ENCODE data around the gene PLXNA2.
A peak's percentile ranks its signal among the peaks of the same experiment; 100 is the strongest.

The PLXNA2 gene

GRCh38 chr1:208117826-208118225 lies 126.4 kb downstream of the PLXNA2 start:
- DNase-seq (ENCODE audit: low spot score): no peak

- no peak for DNase-seq (ENCODE audit: low spot score)
Observed at GRCh38 chr1:208117409-208117808, 126.8 kb downstream of the PLXNA2 start.

- no peak for DNase-seq (ENCODE audit: low spot score)
Observed at GRCh38 chr1:208115924-208116640, 128.1 kb downstream of the PLXNA2 start.

DNA sequence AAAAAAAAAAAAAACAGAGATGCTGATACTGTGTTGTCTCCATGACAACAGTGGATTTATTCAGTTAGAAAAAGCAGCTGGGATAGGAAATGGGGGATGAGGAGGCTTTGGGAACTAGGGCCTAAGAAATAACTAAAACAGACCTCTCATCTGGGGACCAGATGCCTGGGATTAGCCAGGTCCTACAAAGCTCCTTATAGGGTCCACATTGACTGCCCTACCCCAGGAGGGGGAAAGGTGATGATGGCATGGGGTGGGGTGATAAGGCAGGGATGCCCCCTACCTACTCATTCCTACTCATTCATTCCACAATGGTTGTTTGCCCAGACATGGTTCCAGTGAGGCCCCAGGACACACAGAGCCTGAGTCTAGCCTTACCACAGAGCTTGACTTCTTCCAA lies 131.2 kb downstream of the PLXNA2 start:
- no peak for DNase-seq (ENCODE audit: low spot score)

DNA sequence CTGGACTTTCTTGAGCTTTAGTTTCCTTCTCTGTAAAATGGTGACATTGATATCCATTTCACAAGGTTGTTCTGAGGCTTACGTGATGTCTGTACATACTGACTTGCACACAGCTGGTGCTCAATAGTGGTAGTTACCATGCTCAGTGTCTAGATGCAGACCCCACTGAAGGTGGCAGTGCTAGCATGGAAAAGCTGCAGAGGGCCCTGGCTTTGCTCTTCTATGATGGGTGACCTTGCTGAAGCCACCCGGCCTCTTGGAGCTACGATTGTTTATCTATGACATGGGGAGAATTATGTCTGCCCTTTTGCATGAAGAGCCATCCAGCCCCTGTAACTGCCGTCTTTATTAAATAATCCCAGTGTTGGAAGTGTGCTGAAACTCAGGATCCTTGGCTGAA lies 131.8 kb downstream of the PLXNA2 start:
- DNase-seq (ENCODE audit: low spot score): no peak

GRCh38 chr1:208111646-208112190 lies 132.5 kb downstream of the PLXNA2 start:
- no peak for DNase-seq (ENCODE audit: low spot score)

GRCh38 chr1:208110296-208110695 lies 133.9 kb downstream of the PLXNA2 start:
- no peak for DNase-seq (ENCODE audit: low spot score)

- DNase-seq (ENCODE audit: low spot score): no peak
Observed at GRCh38 chr1:208108646-208109330, 135.4 kb downstream of the PLXNA2 start.

- no peak for DNase-seq (ENCODE audit: low spot score)
Observed at GRCh38 chr1:208108213-208108608, 136.0 kb downstream of the PLXNA2 start.

DNA sequence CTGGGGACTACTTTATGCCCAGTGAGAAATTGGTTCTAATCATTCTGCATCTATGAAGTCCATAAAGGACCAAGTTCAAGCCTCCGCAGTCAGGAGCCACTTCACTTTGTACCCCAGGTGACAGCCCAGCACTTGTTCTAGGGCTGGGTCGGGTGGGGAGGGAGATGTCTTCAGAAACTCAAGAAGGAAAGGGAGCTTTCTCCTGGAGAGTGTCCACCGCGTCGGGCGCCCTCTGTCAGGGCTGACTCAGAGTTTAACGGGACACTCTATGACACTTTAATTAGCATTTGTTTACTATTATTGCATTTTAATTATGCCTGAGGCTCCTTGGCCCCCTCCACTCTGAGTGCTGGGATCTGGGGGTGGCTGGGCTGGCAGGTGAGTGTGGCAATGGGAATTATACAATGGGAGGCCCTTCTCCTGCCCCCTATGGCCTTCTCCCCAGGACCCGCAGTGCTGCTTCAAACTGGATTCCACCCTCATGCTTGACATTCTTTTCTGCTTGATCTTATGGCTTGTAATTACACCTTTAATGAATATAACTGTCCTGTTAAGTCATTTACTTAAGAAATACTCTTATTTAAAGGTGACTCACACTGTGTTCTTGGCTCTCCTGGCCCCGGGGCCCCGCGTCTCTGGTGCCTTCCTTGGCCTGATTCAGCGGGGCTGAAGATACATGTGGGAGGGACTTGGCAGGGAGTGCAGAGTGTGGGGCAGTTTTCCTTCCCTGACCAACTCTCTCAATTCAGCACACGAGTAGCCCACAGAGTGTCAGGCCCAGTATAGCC lies 136.6 kb downstream of the PLXNA2 start:
- DNase-seq (ENCODE audit: low spot score): peak; percentile 17

- DNase-seq (ENCODE audit: low spot score): no peak
Observed at GRCh38 chr1:208106218-208106617, 138.0 kb downstream of the PLXNA2 start.

GRCh38 chr1:208105756-208106155 lies 138.4 kb downstream of the PLXNA2 start:
- DNase-seq (ENCODE audit: low spot score): no peak

DNA sequence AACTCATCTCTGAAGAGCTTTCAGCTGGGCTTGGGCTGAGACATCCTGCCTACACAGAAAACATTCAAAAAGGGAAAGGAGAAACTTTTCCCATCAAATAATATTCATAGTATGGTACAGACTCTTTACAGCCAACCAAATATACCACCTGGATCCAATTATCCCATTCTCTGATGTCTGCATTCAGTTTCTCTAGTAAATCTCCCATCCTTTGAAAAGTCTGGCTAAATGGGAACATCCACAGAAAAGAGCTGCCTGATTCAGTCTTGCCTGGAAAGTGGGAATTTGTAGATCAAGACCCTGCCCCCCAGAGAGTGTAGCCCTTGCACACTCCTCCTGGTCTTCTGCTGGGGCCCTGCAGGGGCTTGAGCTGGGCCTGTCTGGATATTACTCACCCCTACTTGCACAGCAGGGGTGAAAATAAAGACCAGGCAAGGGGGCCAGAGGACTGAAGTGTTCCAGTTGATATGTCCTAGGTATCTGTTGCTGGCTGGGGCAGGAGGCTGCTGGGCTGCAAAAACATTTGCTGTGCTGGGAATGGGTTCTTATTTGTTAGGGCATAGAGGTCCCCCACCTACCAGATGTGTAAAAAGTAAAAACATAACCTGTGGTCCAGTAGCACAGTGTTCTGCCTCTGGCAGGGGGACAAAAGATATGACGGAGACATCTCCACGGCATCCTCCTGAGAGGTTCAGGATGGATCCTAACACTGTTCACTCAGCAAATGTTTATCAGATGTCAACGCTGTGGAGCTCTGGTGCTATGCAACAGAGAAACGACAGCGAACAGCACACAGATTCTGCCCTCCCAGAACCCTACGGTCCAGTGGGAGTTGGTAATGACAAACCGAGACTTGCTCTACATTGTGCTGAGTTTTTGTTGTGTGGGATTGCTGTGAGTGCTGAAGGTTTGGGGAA lies 140.3 kb downstream of the PLXNA2 start:
- no peak for DNase-seq (ENCODE audit: low spot score)

DNA sequence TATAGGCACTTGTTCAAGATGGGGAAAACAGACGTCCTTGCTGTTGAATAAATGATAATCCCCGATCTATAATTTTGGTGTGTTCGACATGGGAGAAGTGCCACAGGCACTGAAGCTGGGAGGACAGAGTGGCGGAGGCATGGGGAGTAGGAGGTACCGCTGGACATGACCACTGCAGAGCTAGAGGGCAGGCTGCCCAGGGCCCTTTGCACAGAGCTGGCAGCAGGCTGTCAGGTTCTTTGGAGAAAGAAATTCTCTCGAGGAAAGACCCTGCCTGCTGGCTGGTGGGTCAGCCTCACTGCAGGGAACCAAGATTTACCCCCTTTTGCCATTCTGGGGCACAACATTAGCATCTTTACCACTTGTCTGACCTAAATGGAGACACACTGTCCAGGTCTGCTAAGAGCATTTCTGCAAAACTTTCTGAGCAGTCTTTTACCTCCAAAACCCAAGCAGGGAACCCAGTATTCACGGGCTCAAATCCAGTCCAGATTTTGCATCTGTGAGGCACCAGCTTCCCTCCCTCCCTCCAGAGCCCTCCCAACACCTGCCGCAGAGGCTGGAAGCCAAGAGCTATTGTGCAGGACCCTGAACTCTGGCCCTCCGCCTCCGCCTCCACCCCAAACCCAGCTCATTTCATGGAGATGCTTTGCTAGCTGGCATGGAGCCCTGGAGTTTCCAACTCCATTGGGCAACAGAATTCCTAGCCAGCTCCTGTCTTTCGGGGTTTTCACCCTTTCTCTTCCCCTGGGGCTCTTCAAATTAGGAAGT lies 142.3 kb downstream of the PLXNA2 start:
- no peak for DNase-seq (ENCODE audit: low spot score)

DNA sequence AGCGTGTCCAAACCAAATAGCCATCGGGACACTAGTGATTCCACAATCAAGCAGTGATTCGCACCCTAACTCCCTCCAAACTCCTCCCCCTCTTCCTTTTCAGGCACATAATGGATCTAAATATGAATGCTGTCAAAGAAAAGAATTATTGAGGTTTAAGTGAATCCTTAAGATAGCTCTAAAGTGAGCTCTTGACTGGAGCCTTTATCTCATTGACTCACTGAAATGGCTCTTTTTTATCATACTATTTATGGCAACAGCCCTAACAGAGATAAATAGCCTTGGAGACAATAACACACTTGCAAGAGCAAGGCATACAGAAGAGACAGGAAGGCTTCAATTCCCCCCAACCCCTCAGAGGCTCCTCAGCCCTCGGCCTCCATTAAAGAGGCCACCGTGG lies 143.3 kb downstream of the PLXNA2 start:
- no peak for DNase-seq (ENCODE audit: low spot score)

GRCh38 chr1:208100106-208100505 lies 144.1 kb downstream of the PLXNA2 start:
- no peak for DNase-seq (ENCODE audit: low spot score)

DNA sequence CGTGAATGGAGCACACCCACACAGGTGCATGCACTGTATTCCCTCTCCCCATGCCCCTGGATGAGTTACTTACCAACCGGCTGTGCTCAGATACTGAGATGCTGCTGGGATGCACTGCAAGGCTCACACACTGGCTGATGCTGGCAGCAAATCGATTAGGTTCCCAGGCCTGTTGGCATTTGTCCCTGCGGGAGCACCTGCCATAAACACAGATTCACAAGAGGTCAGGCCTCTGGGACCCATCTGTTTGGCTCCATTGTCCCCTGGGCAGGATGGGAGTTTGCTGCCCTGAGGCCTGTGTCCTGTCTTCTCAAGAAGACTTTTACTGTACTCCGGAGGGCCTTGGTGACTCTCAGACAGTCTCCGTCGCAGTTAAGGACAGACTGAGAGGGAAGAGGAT lies 145.4 kb downstream of the PLXNA2 start:
- no peak for DNase-seq (ENCODE audit: low spot score)

DNA sequence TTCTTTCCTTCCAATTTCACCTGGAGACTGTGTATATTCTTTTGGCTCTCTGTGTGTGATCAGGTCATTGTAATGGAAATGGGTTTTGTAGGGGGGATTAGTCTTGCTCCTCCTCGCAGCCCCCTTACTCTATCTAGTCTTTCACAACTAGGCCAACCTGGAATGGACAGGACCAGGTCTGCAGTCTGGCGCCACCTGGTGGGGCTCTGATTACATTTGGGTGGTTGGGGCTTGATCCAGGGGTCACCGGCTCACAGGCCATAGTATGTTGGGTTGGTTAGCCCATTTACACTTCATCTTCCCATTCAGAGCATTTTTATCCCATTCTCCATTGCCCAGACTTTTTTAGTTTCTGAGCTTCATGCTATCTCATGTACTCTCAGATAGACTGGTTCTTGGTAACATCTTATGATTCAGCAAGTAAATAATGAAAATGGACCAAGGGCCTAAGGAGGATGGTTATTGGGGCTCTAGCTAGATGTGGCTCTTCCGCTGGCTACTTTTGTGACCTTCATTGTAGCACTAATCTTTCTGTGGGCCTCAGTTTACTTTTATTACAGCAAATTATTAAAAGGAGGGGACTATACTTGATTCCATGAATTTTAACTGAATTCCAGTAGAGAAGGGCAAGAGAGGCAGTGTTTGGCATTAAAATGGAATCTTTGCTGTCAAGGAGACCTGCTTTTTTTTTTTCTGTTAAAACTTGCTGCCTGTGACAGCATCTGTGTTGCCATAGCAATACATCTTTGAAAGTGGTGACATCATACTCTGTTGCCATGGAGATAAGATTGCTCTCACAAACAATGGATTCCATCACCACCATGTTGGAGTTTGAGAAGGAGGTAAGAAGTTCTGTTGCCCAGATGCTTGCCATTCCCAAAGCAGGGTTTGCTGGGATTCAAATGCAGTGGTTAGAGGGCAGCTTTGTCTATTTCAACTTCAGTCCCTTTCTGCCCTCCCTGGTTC lies 150.1 kb downstream of the PLXNA2 start:
- DNase-seq (ENCODE audit: low spot score): peak; percentile 60

DNA sequence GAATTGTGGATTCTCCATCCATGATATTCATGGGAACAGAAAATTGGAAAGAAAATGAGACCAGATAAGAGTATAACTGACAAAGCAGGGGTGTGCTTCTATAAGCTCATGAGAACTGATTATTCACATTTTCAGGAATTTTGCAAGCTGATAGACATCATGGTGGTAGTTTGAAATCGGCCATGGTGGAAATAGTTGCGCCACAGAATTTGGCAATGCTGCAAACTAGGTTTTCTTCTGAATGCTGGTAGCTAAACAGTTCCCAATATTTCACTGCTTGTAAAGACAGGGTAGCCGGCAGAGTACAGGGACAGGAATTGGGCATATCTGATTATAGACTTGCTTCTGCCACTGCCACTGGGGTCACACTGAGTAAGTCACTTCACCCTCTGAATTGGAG lies 151.1 kb downstream of the PLXNA2 start:
- no peak for DNase-seq (ENCODE audit: low spot score)

Measured in RKO (cell line).